Hepatocyte (in vitro differentiated cells): ENCODE measurements around the gene MGAT5. TPM values are rescaled to one million over a fixed set of nuclear protein-coding genes. Genes with fewer than 3 reads are reported as not detected.

Experiments
- DNase-seq: peaks from one replicate; pipeline ENCODE4 v3.0.0-alpha.2; 2016; ENCODE audit warnings: low spot score
- H2AFZ ChIP-seq: fragments of 200-600 bp; sonication (generic); 2 replicates; pipeline ENCODE4 v1.6.0; 2016; ENCODE audit warnings: antibody characterized with exemption, mild to moderate bottlenecking
- H3K27ac ChIP-seq: fragments of 200-600 bp; sonication (generic); 2 replicates; pipeline ENCODE4 v1.5.1; 2016; ENCODE audit warnings: mild to moderate bottlenecking
- H3K27me3 ChIP-seq: fragments of 200-600 bp; sonication (generic); 2 replicates; pipeline ENCODE4 v1.6.1; 2016
- H3K36me3 ChIP-seq: fragments of 200-600 bp; sonication (generic); replicated peaks from 2 replicates; pipeline ENCODE4 v1.5.1; 2016; ENCODE audit warnings: low read depth; ENCODE audit not compliant: insufficient read depth
- H3K4me1 ChIP-seq: fragments of 200-600 bp; sonication (generic); 2 replicates; pipeline ENCODE4 v1.5.1; 2016; ENCODE audit warnings: mild to moderate bottlenecking, moderate library complexity; ENCODE audit not compliant: insufficient read depth
- H3K4me2 ChIP-seq: fragments of 200-600 bp; sonication (generic); 2 replicates; pipeline ENCODE4 v1.6.0; 2016
- H3K4me3 ChIP-seq: fragments of 200-600 bp; sonication (generic); 2 replicates; pipeline ENCODE4 v1.5.1; 2016; ENCODE audit warnings: mild to moderate bottlenecking
- H3K79me2 ChIP-seq: fragments of 200-600 bp; sonication (generic); 2 replicates; pipeline ENCODE4 v1.6.0; 2017; ENCODE audit warnings: mild to moderate bottlenecking
- H3K9me2 ChIP-seq: fragments of 200-600 bp; sonication (generic); replicated peaks from 2 replicates; pipeline ENCODE4 v1.6.0; 2017; ENCODE audit warnings: mild to moderate bottlenecking; ENCODE audit not compliant: insufficient read depth
- H3K9me3 ChIP-seq: fragments of 200-600 bp; sonication (generic); 2 replicates; pipeline ENCODE4 v1.5.1; 2016; ENCODE audit warnings: low read depth, mild to moderate bottlenecking
- H4K20me1 ChIP-seq: fragments of 200-600 bp; sonication (generic); 2 replicates; pipeline ENCODE4 v1.6.0; 2016; ENCODE audit warnings: mild to moderate bottlenecking; ENCODE audit not compliant: insufficient read depth, poor library complexity, severe bottlenecking
- EZH2 ChIP-seq: fragments of 200-600 bp; sonication (generic); IDR thresholded peaks from 2 replicates; pipeline ENCODE4 v1.6.1; 2016; ENCODE audit warnings: antibody characterized with exemption, mild to moderate bottlenecking, borderline replicate concordance
- EZH2phosphoT487 ChIP-seq: fragments of 200-600 bp; sonication (generic); IDR thresholded peaks from one replicate; pipeline ENCODE4 v1.6.1; 2018; ENCODE audit warnings: antibody characterized with exemption, mild to moderate bottlenecking, low read depth, moderate library complexity; ENCODE audit not compliant: unreplicated experiment, severe bottlenecking
- WGBS: methylation state at CpG from one replicate; pipeline ENCODE4 v1.1.6; 2016; ENCODE audit warnings: low lambda C conversion rate; ENCODE audit errors: missing lambda C conversion rate; 5-methylcytosine and 5-hydroxymethylcytosine counted together
- polyA plus RNA-seq: library from polyadenylated mRNA; unstranded; fragments of >200 nt; fragmentation: Nextera tagmentation; extraction: Ambion mirVana; gene quantifications from 2 replicates; pipeline ENCODE4 v1.2.1, GENCODE V29; 2016
- total RNA-seq: library from RNA; depleted of rRNA; stranded (reverse); fragments of >200 nt; gene quantifications from 2 replicates; pipeline ENCODE4 v1.2.3, GENCODE V29; 2014
- TF ChIP-seq, protein P1 (sequence below): fragments of 200-600 bp; sonication (generic); IDR thresholded peaks from 2 replicates; pipeline ENCODE4 v1.5.1; 2016; ENCODE audit warnings: antibody characterized with exemption, mild to moderate bottlenecking; ENCODE audit not compliant: poor library complexity

Gene MGAT5
- total and polyA plus RNA-seq, 2 experiments from 2014 or later = 9.1 to 30.2 TPM

DNA sequence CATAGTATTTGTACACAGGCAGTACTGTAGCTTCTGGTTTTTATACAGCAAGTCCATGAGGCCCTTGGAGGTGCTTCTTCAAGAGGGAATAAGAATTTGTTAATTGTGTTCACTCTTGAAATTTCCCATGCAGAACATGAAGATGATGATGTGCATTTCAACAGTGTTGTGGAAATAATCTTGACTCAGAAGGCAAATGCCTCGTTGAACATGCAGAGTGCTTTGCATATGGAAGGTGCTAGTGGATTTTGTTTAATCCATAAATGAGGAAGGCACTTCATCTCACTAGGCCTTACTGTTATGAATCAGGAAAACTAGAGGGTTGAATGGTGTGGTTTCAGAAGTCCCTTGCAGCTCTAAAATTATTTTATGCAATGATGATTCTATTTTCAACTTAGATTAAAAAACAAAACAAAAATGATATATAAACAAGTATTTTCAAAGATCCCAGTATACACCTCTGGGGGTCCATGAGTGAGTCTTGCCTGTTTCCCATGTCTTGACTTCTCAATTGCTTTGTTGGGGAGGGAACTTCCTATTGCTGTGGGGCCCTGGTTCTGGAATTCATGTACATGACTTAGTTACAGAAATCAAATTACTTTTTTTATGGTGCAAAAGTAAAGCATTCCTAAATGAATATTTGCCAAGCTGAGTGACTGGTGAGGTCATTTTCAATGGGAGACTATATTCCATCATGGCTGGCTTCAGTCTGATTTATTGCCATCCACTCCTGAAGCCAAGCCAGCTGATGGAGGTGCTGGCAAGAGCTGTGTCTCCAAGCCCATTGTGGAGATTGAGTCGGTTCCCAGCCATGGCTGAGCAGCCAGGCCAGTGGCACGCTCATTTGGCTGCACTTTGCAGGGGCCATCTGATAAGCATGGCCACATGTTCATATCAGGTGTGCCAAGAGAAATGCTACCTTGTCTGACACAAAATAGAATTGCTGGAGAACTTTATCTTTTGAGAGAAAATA is 56.5 kb downstream of the MGAT5 start:
- TF ChIP-seq EZH2 = no peak
- TF ChIP-seq EZH2phosphoT487 = no peak
- TF ChIP-seq, protein P1, sequence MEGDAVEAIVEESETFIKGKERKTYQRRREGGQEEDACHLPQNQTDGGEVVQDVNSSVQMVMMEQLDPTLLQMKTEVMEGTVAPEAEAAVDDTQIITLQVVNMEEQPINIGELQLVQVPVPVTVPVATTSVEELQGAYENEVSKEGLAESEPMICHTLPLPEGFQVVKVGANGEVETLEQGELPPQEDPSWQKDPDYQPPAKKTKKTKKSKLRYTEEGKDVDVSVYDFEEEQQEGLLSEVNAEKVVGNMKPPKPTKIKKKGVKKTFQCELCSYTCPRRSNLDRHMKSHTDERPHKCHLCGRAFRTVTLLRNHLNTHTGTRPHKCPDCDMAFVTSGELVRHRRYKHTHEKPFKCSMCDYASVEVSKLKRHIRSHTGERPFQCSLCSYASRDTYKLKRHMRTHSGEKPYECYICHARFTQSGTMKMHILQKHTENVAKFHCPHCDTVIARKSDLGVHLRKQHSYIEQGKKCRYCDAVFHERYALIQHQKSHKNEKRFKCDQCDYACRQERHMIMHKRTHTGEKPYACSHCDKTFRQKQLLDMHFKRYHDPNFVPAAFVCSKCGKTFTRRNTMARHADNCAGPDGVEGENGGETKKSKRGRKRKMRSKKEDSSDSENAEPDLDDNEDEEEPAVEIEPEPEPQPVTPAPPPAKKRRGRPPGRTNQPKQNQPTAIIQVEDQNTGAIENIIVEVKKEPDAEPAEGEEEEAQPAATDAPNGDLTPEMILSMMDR = no peak
- Histone ChIP-seq H3K4me2 (no peak overlapping the region), H3K27me3 (no peaks in the 10 kb centered on the region), H3K4me3 (no peak overlapping the region), H2AFZ (no peak overlapping the region), H3K79me2 (peaks cover 11% of the 10 kb centered on the region), H3K36me3 (no peaks in the 10 kb centered on the region), H3K9me3 (no peaks in the 10 kb centered on the region), H3K4me1 (no peaks in the 10 kb centered on the region), H4K20me1 (peaks cover 3% of the 10 kb centered on the region), H3K27ac (no peak overlapping the region), H3K9me2 (no peaks in the 10 kb centered on the region)
- no peak for DNase-seq
- WGBS = 92% methylated on average over 3 of the region's 3 CpGs

DNA sequence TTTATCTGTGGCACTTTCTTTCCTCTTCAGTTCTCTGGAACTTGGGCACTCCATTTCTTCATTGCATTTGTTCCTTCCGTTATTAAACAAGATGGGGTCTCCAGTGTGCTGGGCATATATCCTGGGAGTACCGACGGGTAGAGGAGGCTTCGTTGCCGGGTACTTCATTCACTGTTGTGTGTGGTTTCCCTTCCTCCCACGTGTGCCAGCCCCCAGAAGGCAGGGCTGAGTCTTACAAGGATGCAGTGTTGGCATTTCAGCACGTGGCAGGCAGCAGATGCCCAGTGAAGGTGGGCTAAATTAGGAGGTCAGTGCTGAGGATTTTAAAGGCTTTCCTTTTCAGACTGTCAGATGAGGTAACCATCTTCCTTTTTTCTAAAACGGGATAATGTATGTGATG is 58.6 kb downstream of the MGAT5 start:
- Histone ChIP-seq H4K20me1 (peaks cover 3% of the 10 kb centered on the region), H3K27ac (no peak overlapping the region), H3K4me1 (no peaks in the 10 kb centered on the region), H3K27me3 (no peaks in the 10 kb centered on the region), H2AFZ (no peak overlapping the region), H3K79me2 (peaks cover 11% of the 10 kb centered on the region), H3K4me2 (no peak overlapping the region), H3K9me3 (no peaks in the 10 kb centered on the region), H3K9me2 (no peaks in the 10 kb centered on the region), H3K36me3 (no peaks in the 10 kb centered on the region), H3K4me3 (no peak overlapping the region)
- TF ChIP-seq, protein P1 = no peak
- TF ChIP-seq EZH2 (no peak), EZH2phosphoT487 (no peak)
- 93% methylated on average over 8 of the region's 8 CpGs for WGBS
- DNase-seq = no peak

DNA sequence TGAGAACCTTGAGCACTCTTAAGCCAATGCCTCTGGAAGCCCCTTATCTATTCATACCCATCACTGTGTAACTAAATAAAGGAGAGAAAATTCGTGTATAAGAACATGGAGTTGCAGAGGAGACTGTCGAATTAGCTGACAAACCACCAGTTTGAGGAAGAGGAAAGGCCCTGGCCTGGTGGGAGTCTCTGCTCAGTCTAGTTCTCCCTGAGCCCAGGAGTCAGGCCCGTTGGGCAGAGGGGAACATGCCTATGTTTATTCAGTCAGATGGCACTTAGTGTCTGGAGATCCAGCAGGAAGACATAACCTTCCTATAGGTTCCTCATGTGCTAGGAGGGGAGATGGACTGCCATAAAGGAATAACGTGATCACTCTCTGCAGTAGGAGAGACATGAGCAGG is 60.3 kb downstream of the MGAT5 start:
- H3K9me3 ChIP-seq = no peaks in the 10 kb centered on the region
- no peak overlapping the region for H3K4me3 ChIP-seq
- DNase-seq = no peak
- H3K4me1 ChIP-seq = no peaks in the 10 kb centered on the region
- WGBS = 67% methylated on average over 4 of the region's 4 CpGs
- no peak for TF ChIP-seq EZH2phosphoT487
- TF ChIP-seq, protein P1 = no peak
- no peak for TF ChIP-seq EZH2
- H3K27me3 ChIP-seq = no peaks in the 10 kb centered on the region
- H4K20me1 ChIP-seq = peaks cover 3% of the 10 kb centered on the region
- no peak overlapping the region for H3K4me2 ChIP-seq
- H3K9me2 ChIP-seq = no peaks in the 10 kb centered on the region
- no peaks in the 10 kb centered on the region for H3K36me3 ChIP-seq
- H2AFZ ChIP-seq = no peak overlapping the region
- H3K79me2 ChIP-seq = peaks cover 10% of the 10 kb centered on the region
- no peak overlapping the region for H3K27ac ChIP-seq
